GM19324 (cell line): Measurements from ENCODE around the gene CUX1.
"Not testable (repeated sequence)": the region's sequence is repeated elsewhere in the genome, so short reads cannot be mapped to it uniquely, and the experiment has no call there.

ENCODE experiments used
- ATAC-seq: cut with Tn5 transposase; IDR thresholded peaks from one replicate; pipeline ENCODE4 v1.9.1; 2021; ENCODE audit warnings: mild to moderate bottlenecking, moderate library complexity; ENCODE audit not compliant: unreplicated experiment, low FRiP score

The CUX1 gene

GRCh38 chr7:101817471-101818286 lies at the start of gene CUX1:
TSS of gene CUX1 (plus strand) at chr7:101817626. CDS start at chr7:101817640, 14 bp downstream.
- ATAC-seq = no peak

GRCh38 chr7:101768280-101768679 lies 49.1 kb upstream of the CUX1 start:
- no peak for ATAC-seq

GRCh38 chr7:101770466-101770865 lies 47.0 kb upstream of the CUX1 start:
- no peak for ATAC-seq

GRCh38 chr7:101772508-101773211 lies 44.8 kb upstream of the CUX1 start:
- ATAC-seq = no peak

GRCh38 chr7:101775181-101775580 lies 42.2 kb upstream of the CUX1 start:
- no peak for ATAC-seq

GRCh38 chr7:101778026-101778580 lies 39.3 kb upstream of the CUX1 start:
- ATAC-seq = no peak

GRCh38 chr7:101779267-101779666 lies 38.2 kb upstream of the CUX1 start:
- no peak for ATAC-seq

GRCh38 chr7:101780281-101780680 lies 37.1 kb upstream of the CUX1 start:
- no peak for ATAC-seq

GRCh38 chr7:101781439-101781838 lies 36.0 kb upstream of the CUX1 start:
- ATAC-seq = no peak

GRCh38 chr7:101782476-101782875 lies 35.0 kb upstream of the CUX1 start:
- no peak for ATAC-seq

- ATAC-seq = no peak
Observed at GRCh38 chr7:101782896-101783295, 34.5 kb upstream of the CUX1 start.

- ATAC-seq = no peak
Observed at GRCh38 chr7:101783381-101784181, 33.8 kb upstream of the CUX1 start.

- ATAC-seq = no peak
Observed at GRCh38 chr7:101784292-101785127, 32.9 kb upstream of the CUX1 start.

- ATAC-seq = no peak
Observed at GRCh38 chr7:101787864-101788263, 29.6 kb upstream of the CUX1 start.

- no peak for ATAC-seq
Observed at GRCh38 chr7:101788517-101788916, 28.9 kb upstream of the CUX1 start.

GRCh38 chr7:101790566-101791293 lies 26.7 kb upstream of the CUX1 start:
- no peak for ATAC-seq

- no peak for ATAC-seq
Observed at GRCh38 chr7:101792051-101792681, 25.3 kb upstream of the CUX1 start.

- not testable (repeated sequence) for ATAC-seq
Observed at GRCh38 chr7:101792682-101793071, 24.7 kb upstream of the CUX1 start.

- ATAC-seq = no peak
Observed at GRCh38 chr7:101795461-101795860, 22.0 kb upstream of the CUX1 start.
